Spleen (tissue), 7 donors: ENCODE results near the gene MPHOSPH10.

Source experiments
- POLR2A ChIP-seq, 3 donors: fragments of 450-650 bp; IDR thresholded peaks; one replicate each; pipeline ENCODE4 v1.5.1; 2017; ENCODE audit warnings: antibody characterized with exemption in 3 of 3, mild to moderate bottlenecking in 1 of 3
- POLR2AphosphoS5 ChIP-seq, 3 donors: sonication (generic); formaldehyde crosslinking; IDR thresholded peaks; one replicate each; pipeline ENCODE4 v1.5.1; 2017; ENCODE audit warnings: antibody characterized with exemption in 3 of 3
- TF ChIP-seq, protein P1 (sequence below), 11 experiments: fragments of 200-600 bp in 7 of 11; fragments of 450-650 bp in 4 of 11; sonication (generic) in 4 of 11; IDR thresholded peaks in 8 of 11; conservative IDR thresholded peaks in 3 of 11; 1 replicate in 7 of 11; 2 replicates in 4 of 11; pipeline versions ENCODE4 v1.4.0 to v1.8.0; 2016 to 2021; ENCODE audit warnings: antibody characterized with exemption in 11 of 11, inconsistent platforms in 4 of 11, mild to moderate bottlenecking in 1 of 11
- donor health status: DM: no; HTN: no; CAD: no; lungs with moderate emphysema.
- donor health status: DM: no; HTN: no; CAD: no.
- donor health status: DM: no; HTN: no; CAD: no.

DNA sequence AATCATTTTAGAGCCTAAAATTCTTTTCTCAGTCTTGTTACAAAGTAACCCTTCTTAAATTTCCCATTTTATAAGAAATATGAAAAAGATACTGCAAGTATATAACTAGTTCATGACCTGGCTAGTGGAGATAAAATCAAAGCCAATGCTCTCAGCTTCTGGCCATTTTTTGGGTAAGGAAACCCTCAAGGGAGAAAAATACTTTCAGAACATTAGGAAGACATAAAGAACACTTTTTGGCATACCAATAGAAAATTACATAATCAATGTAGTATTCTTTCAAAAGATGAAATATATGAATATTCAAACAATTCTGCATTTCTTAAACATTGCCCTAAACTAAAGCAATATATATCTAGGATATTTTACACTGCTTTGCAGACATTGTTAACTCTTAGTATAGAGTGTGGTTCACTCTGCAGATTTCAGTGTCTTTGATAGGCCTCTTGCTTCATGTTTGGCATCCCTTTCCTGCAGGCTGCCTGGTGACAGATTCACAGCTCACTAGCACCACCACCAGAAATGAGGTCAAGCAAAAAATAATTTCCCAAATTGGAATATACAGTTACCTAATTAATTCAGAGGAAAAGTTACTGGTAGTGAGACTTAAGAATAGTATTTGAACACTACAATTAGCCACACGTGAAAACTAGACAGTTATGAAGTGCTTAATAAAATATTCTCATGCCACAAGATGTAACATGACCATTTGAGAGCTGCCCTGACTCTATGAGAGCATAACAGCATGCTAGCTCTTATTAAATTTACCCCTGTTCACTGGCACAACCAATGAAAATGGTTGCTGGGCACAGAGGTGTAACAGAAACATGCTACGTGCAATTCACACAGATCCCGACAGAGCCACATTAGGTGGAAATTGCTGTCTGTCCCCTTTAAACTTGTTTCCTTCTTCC is 60.5 kb downstream of the MPHOSPH10 start:
- no peak for TF ChIP-seq POLR2A (IDR thresholded peaks at IDR 0.05)
- TF ChIP-seq, protein P1, sequence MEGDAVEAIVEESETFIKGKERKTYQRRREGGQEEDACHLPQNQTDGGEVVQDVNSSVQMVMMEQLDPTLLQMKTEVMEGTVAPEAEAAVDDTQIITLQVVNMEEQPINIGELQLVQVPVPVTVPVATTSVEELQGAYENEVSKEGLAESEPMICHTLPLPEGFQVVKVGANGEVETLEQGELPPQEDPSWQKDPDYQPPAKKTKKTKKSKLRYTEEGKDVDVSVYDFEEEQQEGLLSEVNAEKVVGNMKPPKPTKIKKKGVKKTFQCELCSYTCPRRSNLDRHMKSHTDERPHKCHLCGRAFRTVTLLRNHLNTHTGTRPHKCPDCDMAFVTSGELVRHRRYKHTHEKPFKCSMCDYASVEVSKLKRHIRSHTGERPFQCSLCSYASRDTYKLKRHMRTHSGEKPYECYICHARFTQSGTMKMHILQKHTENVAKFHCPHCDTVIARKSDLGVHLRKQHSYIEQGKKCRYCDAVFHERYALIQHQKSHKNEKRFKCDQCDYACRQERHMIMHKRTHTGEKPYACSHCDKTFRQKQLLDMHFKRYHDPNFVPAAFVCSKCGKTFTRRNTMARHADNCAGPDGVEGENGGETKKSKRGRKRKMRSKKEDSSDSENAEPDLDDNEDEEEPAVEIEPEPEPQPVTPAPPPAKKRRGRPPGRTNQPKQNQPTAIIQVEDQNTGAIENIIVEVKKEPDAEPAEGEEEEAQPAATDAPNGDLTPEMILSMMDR (IDR thresholded peaks at IDR 0.05 in 8 of 11, conservative IDR thresholded peaks at IDR 0.05 in 3 of 11) = no peak
- no peak for TF ChIP-seq POLR2AphosphoS5 (IDR thresholded peaks at IDR 0.05)
